Middle frontal gyrus (tissue), 1 donor: ENCODE measurements around the gene RENBP.

ENCODE experiments used
- DNase-seq: peaks from one replicate; pipeline ENCODE4 v3.0.0-alpha.2; 2015; ENCODE audit warnings: low spot score; ENCODE audit errors: extremely low spot score

Gene RENBP

GRCh38 chrX:153921070-153921469 lies 23.4 kb downstream of the RENBP start:
- no peak for DNase-seq

- DNase-seq = no peak
Observed at GRCh38 chrX:153920546-153920945, 23.9 kb downstream of the RENBP start.

GRCh38 chrX:153919281-153919680 lies 25.2 kb downstream of the RENBP start:
- DNase-seq = no peak

GRCh38 chrX:153917869-153918268 lies 26.6 kb downstream of the RENBP start:
- DNase-seq = no peak

DNA sequence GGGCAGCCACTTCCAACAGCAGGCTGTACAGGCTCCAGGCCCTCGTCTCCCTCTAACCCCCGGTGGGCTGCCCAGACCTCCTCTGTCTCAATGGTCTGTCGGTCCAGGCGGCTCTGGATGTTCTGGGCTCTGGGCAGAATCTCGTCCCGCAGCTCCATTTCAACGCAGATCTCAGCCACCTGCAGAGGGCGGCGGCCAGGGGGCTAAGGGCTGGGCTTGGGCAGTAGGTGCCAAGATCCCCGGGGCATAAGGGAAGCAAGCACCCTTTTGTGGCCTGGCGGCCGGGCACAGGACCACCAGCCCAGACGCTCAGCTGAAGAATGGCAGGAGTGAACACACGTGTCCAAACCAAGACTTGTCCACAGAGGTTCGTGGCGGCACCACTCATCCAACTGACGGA lies 30.7 kb downstream of the RENBP start:
- DNase-seq = no peak

GRCh38 chrX:153913211-153913610 lies 31.2 kb downstream of the RENBP start:
- no peak for DNase-seq

DNA sequence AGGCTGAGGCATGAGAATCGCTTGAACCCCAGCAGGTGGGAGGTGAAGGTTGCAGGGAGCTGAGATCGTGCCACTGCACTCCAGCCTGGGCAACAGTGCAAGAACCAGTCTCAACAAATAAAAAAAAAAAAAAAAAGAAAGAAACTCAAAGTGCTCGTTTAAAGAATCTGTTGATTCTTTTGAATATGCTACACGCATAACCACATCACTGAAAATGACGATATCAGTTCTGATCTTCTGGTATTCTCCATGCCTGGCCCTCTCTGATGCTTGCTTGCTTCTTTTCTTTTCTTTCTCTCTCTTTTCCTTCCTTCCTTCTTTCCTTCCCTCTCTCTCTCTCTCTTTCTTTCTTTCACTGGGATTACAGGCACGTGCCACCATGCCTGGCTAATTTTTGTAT lies 32.6 kb downstream of the RENBP start:
- DNase-seq = no peak

DNA sequence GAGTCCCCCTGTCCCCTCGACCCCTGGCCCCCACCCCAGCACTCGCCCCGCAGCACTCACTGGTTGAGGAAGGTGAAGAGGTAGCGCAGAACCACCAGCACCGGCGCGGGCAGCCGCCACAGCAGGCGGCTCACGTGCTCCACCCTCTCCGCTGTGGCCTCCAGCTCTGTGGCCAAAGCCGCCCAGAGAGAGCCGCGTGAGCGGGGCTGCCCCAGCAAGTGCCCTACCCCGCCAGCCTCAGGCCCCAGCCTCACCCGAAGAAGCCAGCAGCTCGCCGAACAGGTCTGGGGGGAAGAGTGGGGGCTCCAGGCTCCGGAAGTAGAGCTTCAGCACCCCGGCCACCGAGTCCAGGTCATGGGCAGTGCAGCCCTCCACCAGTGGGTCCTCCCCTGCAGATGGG lies 34.0 kb downstream of the RENBP start:
- no peak for DNase-seq

- DNase-seq = no peak
Observed at GRCh38 chrX:153909980-153910360, 34.5 kb downstream of the RENBP start.

GRCh38 chrX:153909024-153909979 lies 35.1 kb downstream of the RENBP start:
- no peak for DNase-seq

DNA sequence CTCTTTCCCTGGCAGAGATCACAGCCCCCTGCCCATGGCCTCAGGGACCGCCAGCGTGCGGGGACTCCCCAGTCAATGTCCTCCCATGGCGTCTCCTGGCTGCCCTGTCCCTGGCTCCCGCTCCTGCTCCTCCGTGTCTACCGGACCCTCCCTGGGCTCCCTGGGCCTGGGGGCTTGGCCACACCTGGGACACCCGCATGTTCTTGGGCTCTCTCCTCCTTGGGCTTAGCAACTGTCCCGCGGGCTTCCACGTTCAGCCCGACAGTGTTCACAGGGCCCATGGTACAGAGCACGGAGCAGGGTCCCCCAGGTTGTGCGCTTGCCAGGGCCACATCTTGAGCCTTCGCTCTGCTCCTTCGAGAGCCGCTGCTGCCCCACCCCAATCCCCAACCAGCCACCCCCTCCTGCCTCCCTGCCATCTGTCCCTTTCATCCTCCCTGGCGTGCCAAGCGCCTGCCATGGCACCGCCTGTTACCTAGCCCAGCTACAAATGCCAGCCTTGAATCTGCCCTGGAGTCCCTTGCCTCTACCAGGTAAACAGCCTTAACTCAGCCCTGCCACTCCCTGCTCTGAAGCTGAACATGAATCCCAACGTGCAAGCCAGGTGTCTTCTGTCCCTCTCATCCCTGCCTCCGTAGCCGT lies 36.1 kb downstream of the RENBP start:
- no peak for DNase-seq

DNA sequence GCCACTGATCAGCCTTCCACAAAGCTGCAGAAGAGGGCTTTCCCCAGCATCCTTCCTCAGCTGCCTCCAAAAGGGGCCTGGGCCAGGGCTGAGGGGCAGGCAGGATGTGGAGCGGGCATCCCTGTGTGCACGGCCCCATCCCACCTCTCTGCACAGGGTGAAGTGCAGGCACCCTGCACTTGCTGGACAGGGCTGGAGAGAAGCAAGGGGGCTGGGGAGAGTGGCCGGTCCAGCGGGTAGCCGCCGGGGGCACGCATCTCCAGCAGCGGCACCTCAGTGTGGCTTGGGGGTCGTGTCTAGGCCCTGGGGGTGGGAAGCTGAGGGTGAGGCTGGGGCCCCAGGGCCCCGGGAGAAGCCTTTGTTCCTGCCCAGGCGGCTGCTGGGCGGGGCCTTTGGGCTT lies 37.0 kb downstream of the RENBP start:
- no peak for DNase-seq

- DNase-seq = no peak
Observed at GRCh38 chrX:153906126-153906917, 38.1 kb downstream of the RENBP start.

DNA sequence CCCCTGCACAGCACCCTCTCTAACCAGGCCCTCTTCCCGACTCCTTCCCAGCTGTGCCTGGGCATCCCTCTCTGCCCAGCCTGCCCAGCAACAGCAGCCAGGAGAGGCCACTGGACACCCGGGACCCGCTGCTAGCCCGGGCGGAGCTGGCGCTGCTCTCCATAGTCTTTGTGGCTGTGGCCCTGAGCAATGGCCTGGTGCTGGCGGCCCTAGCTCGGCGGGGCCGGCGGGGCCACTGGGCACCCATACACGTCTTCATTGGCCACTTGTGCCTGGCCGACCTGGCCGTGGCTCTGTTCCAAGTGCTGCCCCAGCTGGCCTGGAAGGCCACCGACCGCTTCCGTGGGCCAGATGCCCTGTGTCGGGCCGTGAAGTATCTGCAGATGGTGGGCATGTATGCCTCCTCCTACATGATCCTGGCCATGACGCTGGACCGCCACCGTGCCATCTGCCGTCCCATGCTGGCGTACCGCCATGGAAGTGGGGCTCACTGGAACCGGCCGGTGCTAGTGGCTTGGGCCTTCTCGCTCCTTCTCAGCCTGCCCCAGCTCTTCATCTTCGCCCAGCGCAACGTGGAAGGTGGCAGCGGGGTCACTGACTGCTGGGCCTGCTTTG lies 38.9 kb downstream of the RENBP start:
- DNase-seq = no peak

GRCh38 chrX:153903991-153904957 lies 40.2 kb downstream of the RENBP start, which contains the start of gene AVPR2:
TSS of gene AVPR2 (plus strand) at chrX:153904673. CDS start at chrX:153905146, 473 bp downstream.
- DNase-seq = no peak

- no peak for DNase-seq
Observed at GRCh38 chrX:153903238-153903980, 41.0 kb downstream of the RENBP start.

DNA sequence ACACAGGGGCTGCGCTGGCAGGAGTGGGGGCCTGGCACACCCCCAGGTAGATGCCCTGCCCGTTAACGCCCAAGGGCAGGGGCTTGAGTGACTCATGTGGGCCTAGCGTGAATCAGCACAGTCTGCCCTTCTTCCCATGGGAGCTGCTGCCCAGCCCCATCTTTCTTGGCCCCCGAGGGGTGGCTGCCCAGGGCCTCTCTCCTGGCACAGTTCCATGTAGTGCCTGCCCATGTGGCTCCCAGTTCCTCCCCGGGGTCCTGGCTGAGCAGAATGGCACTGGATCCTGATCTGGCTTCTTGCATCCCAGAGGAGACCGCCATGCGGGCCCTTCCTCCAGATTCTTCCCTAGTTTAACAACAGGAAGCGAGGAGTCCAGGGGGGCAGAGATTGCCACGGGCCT lies 42.1 kb downstream of the RENBP start:
- no peak for DNase-seq

DNA sequence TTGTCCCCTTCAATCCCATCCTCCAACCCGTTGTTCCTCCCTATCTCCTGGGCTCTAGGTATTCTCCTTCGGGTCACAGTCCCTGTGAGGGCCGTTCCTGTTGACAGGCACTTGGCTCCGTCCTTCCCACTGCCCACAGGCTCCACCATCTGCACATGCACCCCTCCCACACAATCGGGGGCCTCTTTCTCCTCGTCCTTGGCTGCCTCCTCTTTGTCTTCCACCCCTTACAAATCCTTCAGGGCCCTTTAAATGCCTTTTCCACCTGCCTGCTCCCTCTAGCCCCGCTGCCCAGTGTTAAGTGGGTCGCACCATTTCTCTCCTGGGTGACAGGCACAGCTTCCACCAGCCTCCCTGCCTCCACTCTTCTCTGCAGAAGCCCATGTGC lies 42.7 kb downstream of the RENBP start:
- no peak for DNase-seq
